GM23248 (cell line): ENCODE results near the gene ATG7. TPM values are rescaled to one million over a fixed set of nuclear protein-coding genes. Genes with fewer than 3 reads are reported as not detected.
"Not testable (repeated sequence)": the region's sequence is repeated elsewhere in the genome, so short reads cannot be mapped to it uniquely, and the experiment has no call there.

ENCODE experiments used
- DNase-seq: peaks from one replicate; pipeline ENCODE4 v3.0.0-alpha.2; 2015
- H2AFZ ChIP-seq: fragments of 200-600 bp; sonication (generic); 2 replicates; pipeline ENCODE4 v1.6.1; 2016; ENCODE audit warnings: antibody characterized with exemption
- H3F3A ChIP-seq: fragments of 200-600 bp; sonication (generic); 2 replicates; pipeline ENCODE4 v1.6.1; 2016; ENCODE audit warnings: mild to moderate bottlenecking, antibody characterized with exemption, mixed run types; ENCODE audit not compliant: insufficient read depth
- H3K27ac ChIP-seq: fragments of 200-600 bp; sonication (generic); 2 replicates; pipeline ENCODE4 v1.5.1; 2016; ENCODE audit warnings: mild to moderate bottlenecking
- H3K27me3 ChIP-seq: fragments of 200-600 bp; sonication (generic); replicated peaks from 2 replicates; pipeline ENCODE4 v1.6.1; 2016; ENCODE audit warnings: mild to moderate bottlenecking; ENCODE audit not compliant: insufficient read depth
- H3K36me3 ChIP-seq: fragments of 200-600 bp; sonication (generic); 2 replicates; pipeline ENCODE4 v1.6.1; 2016; ENCODE audit warnings: low read depth, mild to moderate bottlenecking
- H3K4me1 ChIP-seq: fragments of 200-600 bp; sonication (generic); 2 replicates; pipeline ENCODE4 v1.6.1; 2016; ENCODE audit warnings: mild to moderate bottlenecking; ENCODE audit not compliant: insufficient read depth
- H3K4me2 ChIP-seq: fragments of 200-600 bp; sonication (generic); one replicate; pipeline ENCODE4 v1.6.1; 2016; ENCODE audit warnings: mild to moderate bottlenecking; ENCODE audit not compliant: unreplicated experiment
- H3K4me3 ChIP-seq: fragments of 200-600 bp; sonication (generic); 2 replicates; pipeline ENCODE4 v1.5.1; 2016; ENCODE audit warnings: mild to moderate bottlenecking
- H3K79me2 ChIP-seq: fragments of 200-600 bp; sonication (generic); 2 replicates; pipeline ENCODE4 v1.6.1; 2016; ENCODE audit warnings: mild to moderate bottlenecking; ENCODE audit not compliant: insufficient read depth
- H3K9ac ChIP-seq: fragments of 200-600 bp; sonication (generic); 2 replicates; pipeline ENCODE4 v1.6.1; 2016; ENCODE audit warnings: mild to moderate bottlenecking
- H3K9me2 ChIP-seq: fragments of 200-600 bp; sonication (generic); 2 replicates; pipeline ENCODE4 v1.6.1; 2016; ENCODE audit warnings: mixed run types, mild to moderate bottlenecking, moderate library complexity; ENCODE audit not compliant: insufficient read depth
- H3K9me3 ChIP-seq: fragments of 200-600 bp; sonication (generic); one replicate; pipeline ENCODE4 v1.6.1; 2017; ENCODE audit warnings: low read depth
- H4K20me1 ChIP-seq: fragments of 200-600 bp; sonication (generic); 2 replicates; pipeline ENCODE4 v1.6.0; 2016; ENCODE audit not compliant: insufficient read depth
- EZH2 ChIP-seq: fragments of 200-600 bp; sonication (generic); IDR thresholded peaks from 2 replicates; pipeline ENCODE4 v1.6.1; 2018; ENCODE audit warnings: antibody characterized with exemption, mild to moderate bottlenecking; ENCODE audit not compliant: insufficient read depth, poor library complexity, severe bottlenecking
- EZH2phosphoT487 ChIP-seq: fragments of 200-600 bp; sonication (generic); IDR thresholded peaks from 2 replicates; pipeline ENCODE4 v1.6.1; 2018; ENCODE audit warnings: antibody characterized with exemption, moderate library complexity, mild to moderate bottlenecking, low read depth; ENCODE audit not compliant: insufficient read depth
- WGBS, 2 experiments: methylation state at CpG; one replicate each; pipeline ENCODE4 v1.1.6; 2015 to 2017; ENCODE audit warnings: low lambda C conversion rate in 2 of 2, low coverage in 1 of 2; ENCODE audit errors: missing lambda C conversion rate in 2 of 2; 5-methylcytosine and 5-hydroxymethylcytosine counted together
- in situ Hi-C: fragments of 300-500 bp; cut with MboI; formaldehyde crosslinking; loops from 2 replicates; pipeline ENCODE4 v1.15.0; 2020
- polyA plus RNA-seq: library from polyadenylated mRNA; unstranded; fragments of >200 nt; fragmentation: Nextera tagmentation; extraction: Ambion mirVana; gene quantifications from 2 replicates; pipeline ENCODE4 v1.2.1, GENCODE V29; 2016
- total RNA-seq: library from RNA; depleted of rRNA; stranded (reverse); fragments of >200 nt; shearing (Covaris generic); gene quantifications from 2 replicates; pipeline ENCODE4 v1.2.3, GENCODE V29; 2014

The ATG7 gene
- total and polyA plus RNA-seq, 2 experiments from 2014 or later = 40.5 to 67.5 TPM

- no peak for DNase-seq
- Histone ChIP-seq H3K9me3 (no peaks in the 10 kb centered on the region), H3K9ac (no peak overlapping the region), H3K4me1 (peaks cover 7% of the 10 kb centered on the region), H3K27ac (no peak overlapping the region), H3K4me2 (no peak overlapping the region), H3K4me3 (no peak overlapping the region), H2AFZ (no peak overlapping the region), H3K36me3 (no peaks in the 10 kb centered on the region), H3K27me3 (no peaks in the 10 kb centered on the region), H4K20me1 (no peaks in the 10 kb centered on the region), H3F3A (no peaks in the 10 kb centered on the region), H3K9me2 (no peaks in the 10 kb centered on the region), H3K79me2 (no peaks in the 10 kb centered on the region)
- in situ Hi-C loops = no loop called here
- TF ChIP-seq EZH2phosphoT487 (no peak), EZH2 (no peak)
- WGBS, 2 experiments = 78 to 85% methylated on average over 7 to 8 of the region's 8 CpGs
Measured at GRCh38 chr3:11522953-11523571, 250.9 kb downstream of the ATG7 start.

- no peaks in the 10 kb centered on the region for H3K9me2 ChIP-seq
- no peaks in the 10 kb centered on the region for H3K27me3 ChIP-seq
- H3F3A ChIP-seq = no peaks in the 10 kb centered on the region
- H3K36me3 ChIP-seq = no peaks in the 10 kb centered on the region
- in situ Hi-C loops = no loop called here
- H3K4me2 ChIP-seq = no peak overlapping the region
- TF ChIP-seq EZH2 = no peak
- TF ChIP-seq EZH2phosphoT487 = no peak
- H3K4me1 ChIP-seq = peaks cover 7% of the 10 kb centered on the region
- H3K9ac ChIP-seq = no peak overlapping the region
- no peak overlapping the region for H3K4me3 ChIP-seq
- no peaks in the 10 kb centered on the region for H3K79me2 ChIP-seq
- H3K9me3 ChIP-seq = no peaks in the 10 kb centered on the region
- DNase-seq = no peak
- no peak overlapping the region for H2AFZ ChIP-seq
- 82 to 83% methylated on average over 7 of the region's 7 CpGs for WGBS, 2 experiments
- H3K27ac ChIP-seq = no peak overlapping the region
- H4K20me1 ChIP-seq = no peaks in the 10 kb centered on the region
Measured at GRCh38 chr3:11523572-11524101, 251.4 kb downstream of the ATG7 start.

GRCh38 chr3:11526121-11526520 lies 253.9 kb downstream of the ATG7 start:
- Histone ChIP-seq H3F3A (peaks cover 17% of the 10 kb centered on the region), H3K4me1 (peaks cover 24% of the 10 kb centered on the region)
- H3K27ac ChIP-seq, DNase-seq, H3K9ac ChIP-seq, H3K4me2 ChIP-seq, H3K79me2 ChIP-seq, H4K20me1 ChIP-seq, H3K9me2 ChIP-seq, in situ Hi-C loops, H3K9me3 ChIP-seq, H2AFZ ChIP-seq, H3K4me3 ChIP-seq, H3K27me3 ChIP-seq, H3K36me3 ChIP-seq: not testable (repeated sequence)
- WGBS, 2 experiments = 95% methylated on average over 5 of the region's 5 CpGs

DNA sequence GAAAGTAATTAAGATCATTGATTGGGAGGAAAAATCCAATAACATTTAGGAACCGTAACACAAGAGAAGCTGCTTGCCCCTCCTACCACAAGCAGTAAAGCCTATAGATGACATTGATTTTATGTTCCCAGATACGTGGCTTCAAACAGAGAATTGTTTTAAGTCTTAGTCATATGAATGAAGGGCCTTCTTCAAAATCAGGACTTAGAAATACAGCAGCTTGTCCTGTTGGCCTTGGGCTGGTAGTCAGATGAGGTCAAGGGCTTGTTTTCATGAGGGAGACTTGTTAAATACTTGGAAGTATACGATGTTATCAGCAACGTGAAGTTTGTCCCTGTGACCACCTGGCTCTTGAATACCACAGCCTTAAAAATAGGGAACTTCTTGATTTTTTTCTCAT lies 257.1 kb downstream of the ATG7 start:
- Histone ChIP-seq H3K4me3 (no peak overlapping the region), H3K4me2 (no peak overlapping the region), H4K20me1 (no peaks in the 10 kb centered on the region), H3K27me3 (no peaks in the 10 kb centered on the region), H3K36me3 (no peaks in the 10 kb centered on the region), H3K79me2 (no peaks in the 10 kb centered on the region), H3K9me3 (no peaks in the 10 kb centered on the region), H2AFZ (no peak overlapping the region), H3K9ac (no peak overlapping the region), H3K27ac (peak overlapping the region; percentile 80), H3K4me1 (peaks cover 18% of the 10 kb centered on the region), H3F3A (peaks cover 21% of the 10 kb centered on the region), H3K9me2 (no peaks in the 10 kb centered on the region)
- 94 to 95% methylated on average over 4 of the region's 4 CpGs for WGBS, 2 experiments
- in situ Hi-C loops = no loop called here
- no peak for DNase-seq
- no peak for TF ChIP-seq EZH2phosphoT487
- no peak for TF ChIP-seq EZH2
